ENCODE measurements around the gene APC. TPM values are rescaled to one million over a fixed set of nuclear protein-coding genes. Genes with fewer than 3 reads are reported as not detected.

APC gene
- total RNA-seq: 38.4 and 62.9 TPM in 2 replicates

DNA sequence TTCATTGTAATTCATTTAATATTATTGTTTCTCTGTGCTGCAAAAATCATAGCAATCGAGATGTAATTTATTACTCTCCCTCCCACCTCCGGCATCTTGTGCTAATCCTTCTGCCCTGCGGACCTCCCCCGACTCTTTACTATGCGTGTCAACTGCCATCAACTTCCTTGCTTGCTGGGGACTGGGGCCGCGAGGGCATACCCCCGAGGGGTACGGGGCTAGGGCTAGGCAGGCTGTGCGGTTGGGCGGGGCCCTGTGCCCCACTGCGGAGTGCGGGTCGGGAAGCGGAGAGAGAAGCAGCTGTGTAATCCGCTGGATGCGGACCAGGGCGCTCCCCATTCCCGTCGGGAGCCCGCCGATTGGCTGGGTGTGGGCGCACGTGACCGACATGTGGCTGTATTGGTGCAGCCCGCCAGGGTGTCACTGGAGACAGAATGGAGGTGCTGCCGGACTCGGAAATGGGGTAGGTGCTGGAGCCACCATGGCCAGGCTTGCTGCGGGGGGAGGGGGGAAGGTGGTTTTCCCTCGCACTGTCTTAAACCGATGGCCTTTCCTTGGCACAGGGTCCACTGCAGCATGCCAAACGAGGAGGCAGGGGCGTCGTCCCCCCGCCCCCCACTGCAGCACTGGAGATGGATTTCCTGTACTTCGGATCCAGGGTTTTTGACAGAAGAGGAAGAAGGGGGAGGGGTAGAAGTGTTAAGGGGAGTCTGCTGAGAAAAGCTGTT lies at the start of gene APC:
Gene APC, plus strand, starts transcription at position 423 of the 728 bp plus-strand sequence. CDS start 17,006 bp downstream, outside the sequence.
- DNase-seq (ENCODE audit: low read depth in 2 of 2): peak; percentile 92 to 93

DNA sequence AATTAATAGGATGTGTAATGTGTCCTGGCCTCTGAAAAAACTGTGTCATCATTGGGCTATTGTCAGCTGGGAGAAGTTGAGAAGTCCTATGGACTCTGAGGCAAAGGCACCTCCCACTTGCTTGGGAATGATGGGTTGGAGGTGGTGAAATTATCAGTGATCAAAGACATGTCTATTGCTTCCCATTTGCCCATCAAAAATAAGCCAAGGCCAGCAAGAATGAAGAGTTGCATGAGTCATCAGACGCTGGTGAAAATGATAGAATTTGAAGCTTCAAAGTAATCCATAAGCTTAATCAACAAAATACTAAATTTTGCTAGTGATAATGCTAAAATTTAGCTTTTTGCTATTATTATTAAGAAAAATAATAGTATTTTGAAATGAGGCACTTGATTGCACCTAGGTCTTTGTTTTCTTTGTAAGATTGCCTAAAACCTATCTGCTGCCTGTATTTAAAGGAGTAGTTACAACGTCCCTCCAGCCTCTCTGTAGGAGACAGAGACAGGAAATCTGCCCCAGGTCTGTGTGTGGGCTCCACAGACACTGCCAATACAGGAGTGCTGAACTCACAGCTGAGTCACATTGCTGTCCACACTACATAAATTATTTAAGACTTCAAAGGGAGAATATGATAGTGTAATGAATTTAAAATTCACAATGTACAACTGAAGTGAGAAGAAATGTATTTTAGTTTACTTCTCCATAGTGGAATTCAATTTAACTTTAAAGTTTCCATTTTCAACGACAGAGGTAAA lies 48.4 kb upstream of the APC start:
- peak; percentile 14 to 35 for DNase-seq (ENCODE audit: low read depth in 2 of 2)

DNA sequence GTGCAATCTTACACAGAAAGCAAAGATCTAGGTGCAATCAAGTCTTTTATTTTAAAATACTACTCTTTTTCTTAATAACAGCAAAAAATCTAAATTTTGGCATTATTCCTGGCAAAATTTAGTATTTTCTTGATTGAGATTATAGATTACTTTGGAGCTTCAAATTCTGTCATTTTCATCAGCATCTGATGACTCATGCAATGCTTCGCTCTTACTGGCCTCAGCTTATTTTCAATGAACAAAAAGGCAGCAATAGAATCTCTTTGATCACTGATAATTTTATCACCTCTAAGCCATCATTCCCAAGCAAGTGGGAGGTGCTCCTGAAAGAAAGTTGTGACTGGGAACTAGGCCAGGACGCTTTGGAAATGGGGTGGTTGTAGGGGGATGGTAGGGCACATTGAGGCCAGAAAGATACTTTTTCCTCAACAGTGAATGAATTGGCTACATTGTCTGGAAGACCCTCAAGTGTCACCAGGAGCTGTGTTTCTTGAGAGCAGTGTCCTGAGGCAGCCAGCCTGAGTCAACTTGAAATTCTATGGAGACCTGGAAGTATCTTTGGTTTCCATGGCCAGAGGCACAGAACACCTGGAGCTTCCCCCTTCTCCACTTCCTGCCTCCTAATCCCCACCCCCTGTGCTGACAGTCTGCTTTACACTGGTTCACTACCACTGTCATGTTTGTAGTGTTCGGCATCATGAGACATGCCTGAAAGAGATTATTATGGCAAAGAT lies 46.9 kb upstream of the APC start:
- no peak for DNase-seq (ENCODE audit: low read depth in 2 of 2)

DNA sequence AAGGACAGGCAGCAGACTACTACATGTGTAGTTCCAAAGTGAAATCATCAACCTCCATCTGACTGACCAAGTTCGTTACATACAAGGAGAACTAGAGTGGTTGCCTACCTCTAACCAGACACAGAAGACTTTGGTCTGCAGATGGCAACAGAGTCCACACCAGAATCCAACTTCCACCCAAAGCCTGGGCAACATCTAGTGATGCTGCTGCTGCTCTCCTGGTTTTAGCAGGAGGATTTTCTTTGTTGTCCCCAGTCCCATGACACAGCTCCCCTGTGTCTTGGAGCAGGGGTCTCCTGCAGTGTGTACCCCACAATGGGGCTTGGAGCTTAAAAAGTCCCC lies 46.4 kb upstream of the APC start:
- peak in 1 of 2 donors; percentile 23 for DNase-seq (ENCODE audit: low read depth in 2 of 2)

DNA sequence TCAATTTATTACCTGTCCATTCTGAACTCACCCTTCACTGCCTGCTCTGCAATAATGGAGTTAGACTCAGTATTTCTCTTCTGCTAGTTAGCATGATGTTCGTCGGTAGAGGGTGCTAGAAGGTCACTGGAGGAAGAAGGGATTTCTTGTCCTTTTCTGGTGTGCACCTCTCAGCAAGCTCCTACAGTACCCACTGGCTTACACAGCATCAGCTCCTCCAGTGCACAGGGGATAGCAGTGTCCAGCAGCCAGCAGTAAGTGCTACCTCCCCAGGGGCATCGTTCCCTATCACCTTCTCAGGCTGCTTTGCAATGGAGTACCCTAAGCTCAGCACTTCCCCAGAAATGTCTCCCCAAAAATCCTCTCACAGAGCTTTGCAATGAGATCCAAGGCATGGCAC lies 45.9 kb upstream of the APC start:
- DNase-seq (ENCODE audit: low read depth in 2 of 2): peak; percentile 60 to 63

DNA sequence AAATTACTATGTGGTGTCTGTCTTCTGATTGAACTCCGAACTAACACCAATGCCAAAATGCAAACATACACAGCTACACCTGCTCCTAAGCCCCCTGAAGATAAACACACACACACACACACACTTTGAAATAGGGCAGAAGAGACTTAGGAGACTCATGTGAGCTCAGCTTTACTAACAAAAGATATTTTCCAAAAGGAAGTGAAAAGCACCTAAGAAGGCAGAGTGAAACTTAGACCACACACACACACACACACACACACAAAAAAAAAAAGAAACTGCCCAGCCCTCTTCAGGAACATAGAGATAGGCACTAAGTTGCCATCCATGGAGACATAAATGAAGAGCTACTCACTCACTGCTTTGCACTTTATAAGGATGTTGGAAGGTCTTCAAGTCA lies 45.2 kb upstream of the APC start:
- no peak for DNase-seq (ENCODE audit: low read depth in 2 of 2)

DNA sequence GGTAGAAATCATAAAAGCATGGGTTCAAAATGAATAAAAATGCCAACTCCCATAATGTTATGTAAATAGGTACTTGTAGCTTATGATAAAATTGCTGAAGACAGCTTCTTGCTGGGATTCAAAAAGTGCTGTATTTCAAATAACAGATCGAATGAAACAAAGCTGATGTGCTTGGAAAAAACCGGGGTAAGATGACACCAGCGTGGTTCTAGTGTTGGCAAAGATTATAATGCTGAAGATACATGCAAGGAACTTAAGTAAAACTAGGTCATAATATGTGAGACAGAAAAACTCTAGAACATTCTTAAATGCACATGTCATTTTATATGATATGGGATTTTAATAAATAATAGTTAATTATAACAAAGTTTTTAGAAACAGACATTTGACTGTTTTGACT lies 44.4 kb upstream of the APC start:
- DNase-seq (ENCODE audit: low read depth in 2 of 2): no peak

DNA sequence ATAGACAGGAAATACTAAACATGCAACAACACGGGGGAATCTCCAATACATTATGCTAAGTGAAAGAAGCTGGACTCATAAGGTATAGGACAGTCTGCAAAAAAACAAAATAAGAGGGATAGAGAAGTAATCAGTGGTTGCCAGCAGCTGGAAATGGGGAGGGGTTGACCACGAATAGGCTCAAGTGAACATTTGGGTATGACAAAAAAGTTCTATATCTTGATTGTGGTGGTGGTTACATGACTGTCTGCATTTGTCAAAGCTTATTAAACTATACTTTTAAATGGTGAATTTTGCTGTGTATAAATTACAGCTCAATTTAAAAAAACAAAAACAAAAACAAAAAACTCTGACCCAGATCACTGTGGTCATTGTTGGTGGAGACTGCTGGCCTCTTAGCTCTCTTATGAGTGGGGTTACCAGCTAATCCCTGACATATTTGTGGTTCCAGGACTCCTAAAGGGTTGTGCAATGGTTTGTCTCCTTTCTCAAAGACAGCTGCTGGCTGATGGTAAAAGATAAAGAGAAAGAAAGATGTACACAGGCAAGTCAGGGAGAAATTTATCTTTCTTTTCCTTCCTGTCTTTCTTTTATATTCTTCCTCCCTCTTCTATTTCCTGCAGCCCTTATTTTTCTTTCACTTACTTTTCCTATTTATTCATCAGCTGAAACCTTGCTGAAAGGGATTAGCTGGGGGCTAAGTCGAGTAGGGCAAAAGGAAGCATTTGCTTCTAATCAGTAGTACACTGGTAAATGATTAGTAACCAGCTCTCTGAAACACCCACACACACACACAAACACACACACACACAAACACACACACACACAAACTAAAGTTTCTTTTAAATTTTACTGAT lies 42.6 kb upstream of the APC start:
- DNase-seq (ENCODE audit: low read depth in 2 of 2): no peak

DNA sequence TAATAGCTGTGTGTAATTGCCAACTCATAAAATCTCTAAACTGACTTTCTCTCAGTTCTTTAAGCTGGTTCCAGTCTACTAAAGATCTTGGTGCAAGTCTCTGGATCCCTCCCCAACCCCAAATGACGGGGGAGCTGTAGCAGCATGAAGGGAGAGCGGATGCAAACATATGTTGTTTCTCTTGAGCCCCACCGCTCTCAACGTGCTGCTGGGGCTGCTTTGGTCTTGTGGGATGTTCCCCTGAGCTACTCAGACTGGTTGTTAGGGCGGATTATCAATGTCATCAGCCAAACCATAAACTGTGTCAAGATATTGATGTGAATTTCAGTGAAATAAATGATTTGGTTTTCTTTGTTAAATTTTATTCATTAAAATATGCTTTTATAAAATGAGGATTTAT lies 40.9 kb upstream of the APC start:
- no peak for DNase-seq (ENCODE audit: low read depth in 2 of 2)

DNA sequence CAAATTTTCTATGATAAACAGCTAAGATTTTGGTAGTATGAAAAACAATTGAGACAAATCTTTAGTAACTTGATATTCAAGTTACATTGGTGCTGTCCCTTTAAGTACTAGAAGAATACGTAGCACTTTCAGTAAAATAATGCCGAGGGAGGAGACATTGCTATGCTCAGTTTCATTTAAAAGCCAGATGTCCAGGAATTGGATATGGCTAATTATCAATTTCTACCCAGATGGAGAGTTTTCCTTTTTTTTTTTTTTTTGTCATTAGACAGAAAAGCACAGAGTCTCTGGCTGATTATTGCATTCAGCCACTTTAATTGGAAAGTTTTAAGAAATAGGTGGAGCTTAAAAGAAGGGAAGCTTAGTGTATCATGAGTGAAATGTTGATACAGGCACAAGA lies 40.4 kb upstream of the APC start:
- DNase-seq (ENCODE audit: low read depth in 2 of 2): no peak

DNA sequence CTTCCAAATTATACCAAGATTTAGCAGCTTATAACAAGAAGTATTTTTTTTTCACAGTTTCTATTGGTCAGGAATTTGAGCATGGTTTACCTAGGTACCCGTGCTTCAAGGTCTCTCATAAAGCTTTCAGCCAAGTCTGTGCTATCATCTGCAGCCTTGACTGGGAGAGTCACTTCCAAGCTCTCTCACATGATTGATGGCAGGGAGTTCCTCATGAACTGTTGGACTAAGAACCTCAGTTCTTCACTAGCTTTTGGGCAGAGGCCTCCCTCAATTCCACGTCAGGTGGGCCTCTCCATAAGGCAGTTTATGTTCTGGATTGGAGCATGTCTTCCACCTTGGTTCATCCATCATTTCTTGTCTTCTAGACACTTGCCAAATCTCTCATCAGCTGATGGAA lies 39.9 kb upstream of the APC start:
- no peak for DNase-seq (ENCODE audit: low read depth in 2 of 2)

DNA sequence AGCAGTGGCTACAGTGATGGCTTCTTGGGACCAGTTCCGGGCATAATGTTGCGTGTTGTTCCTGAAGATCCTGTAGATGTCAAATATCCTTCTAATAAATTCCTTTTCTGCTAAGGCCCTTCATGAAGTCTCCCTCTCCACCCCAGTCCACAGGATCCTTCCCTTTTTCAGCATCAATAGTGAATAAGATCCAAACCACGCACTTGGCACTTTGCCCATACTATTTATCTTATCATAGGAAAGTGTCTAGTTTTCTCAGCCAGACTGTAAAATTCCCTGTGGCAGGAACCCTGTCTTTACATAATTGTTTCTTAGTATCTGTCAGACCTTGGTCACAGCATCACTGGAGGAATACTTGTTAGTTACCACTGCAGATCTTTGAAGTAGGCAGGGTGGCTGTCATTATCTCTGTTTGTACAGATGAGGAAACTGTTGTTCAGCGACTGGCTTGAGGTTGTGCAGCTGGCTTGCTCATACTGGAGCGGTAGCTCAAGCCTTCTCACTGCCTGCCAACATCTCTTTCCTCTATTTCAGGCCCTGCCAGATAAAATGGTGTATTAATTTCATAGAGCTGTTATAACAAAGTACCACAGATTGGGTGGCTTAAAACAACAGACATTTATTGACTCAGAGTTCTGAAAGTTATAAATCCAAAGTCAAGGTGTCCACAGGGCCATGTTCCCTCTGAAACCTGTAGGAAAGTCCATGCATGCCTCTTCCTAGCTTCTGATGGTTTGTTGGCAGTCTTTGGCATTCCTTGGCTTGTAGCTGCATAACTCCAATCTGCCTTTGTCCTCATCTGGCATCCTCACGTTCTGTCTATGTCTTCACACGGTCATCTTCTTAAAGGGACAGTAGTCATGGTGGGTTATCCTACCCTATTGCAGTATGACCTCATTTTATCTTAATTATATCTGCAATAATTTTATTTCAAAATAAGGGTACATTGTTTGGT lies 33.5 kb upstream of the APC start:
- DNase-seq (ENCODE audit: low read depth in 2 of 2): peak; percentile 35 to 58

DNA sequence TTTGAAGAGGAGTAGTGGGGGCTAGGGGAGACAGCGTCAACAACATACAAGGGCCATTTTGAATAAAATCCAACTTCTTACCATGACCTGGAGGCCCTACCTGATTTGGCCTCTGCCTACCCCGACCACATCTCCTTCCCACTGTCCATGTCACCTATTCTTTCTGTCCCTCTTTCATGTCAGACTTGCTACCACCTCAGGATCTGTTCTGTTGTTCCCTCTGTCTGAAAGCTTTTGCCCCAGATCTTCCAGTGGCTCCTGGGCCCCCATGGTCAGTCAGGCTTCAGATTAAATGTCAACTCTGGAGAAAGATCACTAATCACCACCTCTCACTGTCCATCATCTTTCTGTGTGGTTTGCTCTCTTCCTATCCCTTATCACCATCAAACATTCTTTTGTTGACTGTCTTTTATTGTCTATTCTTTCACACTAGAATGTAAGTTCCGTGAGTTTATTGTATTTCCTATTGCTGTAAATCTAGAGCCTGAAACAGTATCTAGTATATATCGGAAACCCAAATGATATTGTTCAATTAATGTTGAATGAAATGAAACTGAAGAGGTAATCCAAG lies 31.2 kb upstream of the APC start:
- DNase-seq (ENCODE audit: low read depth in 2 of 2): no peak

DNA sequence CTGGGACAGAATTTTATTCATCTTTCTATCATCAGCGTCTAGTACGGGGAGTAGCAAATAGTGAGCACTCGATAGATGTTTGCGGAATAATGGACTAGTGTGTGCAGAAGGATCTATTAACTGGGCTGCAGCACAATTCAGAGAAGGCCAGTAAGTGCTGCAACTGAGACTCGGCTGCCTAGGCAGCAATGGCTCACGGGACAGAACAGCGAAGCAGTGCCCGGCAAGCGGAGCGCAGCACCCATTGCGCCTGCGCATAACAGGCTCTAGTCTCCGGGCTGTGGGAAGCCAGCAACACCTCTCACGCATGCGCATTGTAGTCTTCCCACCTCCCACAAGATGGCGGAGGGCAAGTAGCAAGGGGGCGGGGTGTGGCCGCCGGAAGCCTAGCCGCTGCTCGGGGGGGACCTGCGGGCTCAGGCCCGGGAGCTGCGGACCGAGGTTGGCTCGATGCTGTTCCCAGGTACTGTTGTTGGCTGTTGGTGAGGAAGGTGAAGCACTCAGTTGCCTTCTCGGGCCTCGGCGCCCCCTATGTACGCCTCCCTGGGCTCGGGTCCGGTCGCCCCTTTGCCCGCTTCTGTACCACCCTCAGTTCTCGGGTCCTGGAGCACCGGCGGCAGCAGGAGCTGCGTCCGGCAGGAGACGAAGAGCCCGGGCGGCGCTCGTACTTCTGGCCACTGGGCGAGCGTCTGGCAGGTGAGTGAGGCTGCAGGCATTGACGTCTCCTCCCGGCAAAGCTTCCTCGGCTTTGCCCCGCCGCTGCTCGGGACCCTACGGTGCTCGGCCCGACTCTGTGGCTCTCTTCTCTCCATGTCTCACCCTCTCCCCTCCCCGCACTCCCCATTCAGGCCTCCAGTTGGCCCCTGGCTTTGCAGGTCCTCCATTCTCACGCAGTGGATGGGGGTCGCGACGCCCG lies 30.2 kb upstream of the APC start:
- DNase-seq (ENCODE audit: low read depth in 2 of 2): peak; percentile 99

DNA sequence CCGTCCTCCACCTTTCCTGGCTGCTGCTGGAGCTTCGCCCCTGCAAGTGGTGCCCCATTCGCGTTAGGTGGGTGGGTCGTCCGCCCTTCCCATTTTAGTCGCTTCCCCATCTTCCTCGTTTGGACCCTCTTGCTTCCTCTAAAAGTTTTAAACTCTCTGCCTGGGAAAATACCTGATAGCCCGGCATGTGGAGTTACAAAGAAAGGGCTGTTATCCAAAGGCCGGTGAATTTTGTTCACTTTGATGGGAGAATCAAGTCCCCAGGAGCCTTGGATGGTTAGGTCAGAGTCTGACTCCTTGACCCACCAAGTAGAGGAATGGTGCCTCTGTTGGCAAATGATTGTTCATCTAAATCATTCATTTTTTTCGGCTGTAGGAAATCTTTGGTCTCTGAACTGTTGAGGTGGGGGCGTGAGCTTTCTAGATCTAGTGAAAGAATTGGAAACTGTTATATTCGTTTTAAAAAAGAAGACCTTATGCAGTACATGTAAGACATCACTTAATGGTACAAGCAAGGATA lies 29.5 kb upstream of the APC start:
- peak in 1 of 2 donors; percentile 17 for DNase-seq (ENCODE audit: low read depth in 2 of 2)

DNA sequence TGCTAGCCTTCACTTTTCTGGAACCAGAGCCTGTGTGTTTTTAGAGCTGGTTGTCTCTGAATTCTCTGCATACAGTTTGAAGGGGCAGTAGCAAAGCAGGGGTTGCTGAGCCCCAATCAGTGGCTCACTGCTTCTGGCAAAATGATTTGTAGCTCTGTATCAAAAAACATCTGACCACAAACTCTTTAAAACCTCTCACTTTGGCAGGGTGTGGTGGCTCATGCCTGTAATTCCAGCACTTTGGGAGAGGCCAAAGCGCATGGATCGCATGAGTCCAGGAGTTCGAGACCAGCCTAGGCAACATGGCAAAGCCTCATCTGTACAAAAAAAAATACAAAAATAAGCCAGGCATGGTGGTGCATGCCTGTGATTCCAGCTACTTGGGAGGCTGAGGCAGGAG lies 28.3 kb upstream of the APC start:
- DNase-seq (ENCODE audit: low read depth in 2 of 2): no peak

DNA sequence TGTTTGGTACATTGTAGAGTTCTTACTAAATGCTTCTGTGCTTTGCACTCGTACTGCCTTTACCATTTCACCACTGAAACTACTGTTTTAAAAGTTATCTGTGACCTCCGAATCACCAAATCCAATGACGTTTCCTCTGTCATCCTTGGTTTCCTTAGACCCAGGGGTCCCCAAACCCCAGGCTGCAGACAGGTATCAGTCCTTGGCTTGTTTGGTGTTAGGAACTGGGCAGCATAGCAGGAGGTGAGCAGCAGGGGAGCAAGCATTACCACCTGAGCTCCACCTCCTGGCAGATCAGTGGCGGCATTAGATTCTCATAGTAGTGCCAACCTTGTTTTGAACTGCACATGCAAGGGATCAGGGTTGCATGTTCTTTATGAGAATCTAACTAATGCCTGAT lies 26.8 kb upstream of the APC start:
- DNase-seq (ENCODE audit: low read depth in 2 of 2): no peak

DNA sequence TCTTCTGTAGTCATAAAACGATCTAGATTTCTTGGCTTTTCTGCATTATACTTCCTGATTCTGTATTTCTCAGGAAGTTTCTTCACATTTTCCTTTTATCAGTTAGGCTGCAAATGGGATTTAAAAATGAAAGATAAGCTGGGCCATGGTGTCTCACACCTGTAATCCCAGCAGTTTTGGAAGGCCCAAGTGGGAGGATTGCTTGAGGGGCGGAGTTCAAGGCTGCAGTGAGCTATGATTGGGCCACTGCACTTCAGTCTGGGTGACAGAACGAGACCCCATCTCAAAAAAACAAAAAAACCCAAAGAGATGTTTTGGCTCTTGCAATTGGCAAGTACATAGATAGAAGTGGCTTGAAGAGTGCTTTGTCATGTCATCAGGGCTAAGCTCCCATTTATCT lies 26.2 kb upstream of the APC start:
- no peak for DNase-seq (ENCODE audit: low read depth in 2 of 2)

DNA sequence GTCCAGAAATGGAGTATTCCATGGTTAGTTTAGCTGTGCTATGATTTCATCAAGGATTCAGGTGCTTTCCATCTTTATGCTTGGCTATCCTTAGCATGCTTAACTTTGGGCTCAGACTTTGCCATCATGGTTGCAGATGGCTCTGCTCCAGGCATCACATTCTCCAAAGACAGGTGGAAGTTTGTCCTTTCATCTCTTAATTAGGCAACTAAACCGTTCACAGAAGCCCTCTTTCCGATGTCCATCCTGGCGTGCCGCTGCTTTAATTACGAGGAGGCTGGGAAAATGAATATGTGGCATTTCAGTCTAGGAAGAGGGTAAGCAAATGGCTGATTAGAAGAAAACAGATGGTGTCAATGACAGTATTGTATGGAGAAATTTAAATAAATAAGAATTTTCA lies 24.5 kb upstream of the APC start:
- no peak for DNase-seq (ENCODE audit: low read depth in 2 of 2)

Data from lung microvascular endothelial cell (primary cell).